Transverse colon (tissue), 3 donors: ENCODE measurements around the gene IGSF10.

ENCODE experiments used
- CTCF ChIP-seq, 5 experiments: fragments of 200-600 bp in 3 of 5; fragments of 450-650 bp in 2 of 5; sonication (generic) in 3 of 5; IDR thresholded peaks; 1 replicate in 2 of 5; 2 replicates in 3 of 5; pipeline ENCODE4 v1.5.1; 2016 to 2017; ENCODE audit warnings: antibody characterized with exemption in 5 of 5, inconsistent platforms in 3 of 5, mild to moderate bottlenecking in 2 of 5, moderate library complexity in 1 of 5
- POLR2A ChIP-seq: fragments of 450-650 bp; IDR thresholded peaks from one replicate; pipeline ENCODE4 v1.6.1; 2016; ENCODE audit warnings: antibody characterized with exemption, mild to moderate bottlenecking, moderate library complexity

DNA sequence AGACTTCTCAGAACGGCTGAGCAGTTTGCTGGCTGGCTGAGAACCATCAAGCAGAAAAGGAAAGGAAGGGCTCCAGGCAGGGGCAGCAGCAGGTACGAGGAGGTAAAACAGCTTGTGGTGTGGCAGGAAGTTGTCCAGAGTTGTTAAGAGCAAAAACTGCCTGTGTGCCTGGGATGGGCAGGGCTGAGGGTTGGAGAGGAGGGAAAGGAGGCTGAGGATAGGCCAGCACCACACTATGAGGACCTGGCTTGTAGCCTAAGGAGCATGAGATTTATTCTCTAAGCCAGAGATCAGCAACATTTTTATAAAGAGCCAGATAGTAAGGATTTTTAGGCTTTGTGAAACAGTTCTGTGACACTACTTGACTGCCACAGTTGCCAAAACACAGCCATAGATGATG lies 8.0 kb downstream of the IGSF10 start:
- no peak for TF ChIP-seq CTCF (IDR thresholded peaks at IDR 0.05)
- TF ChIP-seq POLR2A: no peak
